SK-N-SH (cell line): ENCODE measurements around the gene ACLY. TPM values are rescaled to one million over a fixed set of nuclear protein-coding genes. Genes with fewer than 3 reads are reported as not detected.

Experiments
- CTCF ChIA-PET: fragments of 300-600, 350-600 bp; formaldehyde crosslinking; extraction: SDS; loops from one replicate; lab custom pipeline; 2021; lab: Yijun Ruan, JAX
- POLR2A ChIA-PET: fragments of 350-600 bp; sonication (Branson Sonifier 250); formaldehyde crosslinking; extraction: SDS; loops from one replicate; lab custom pipeline; 2020; ENCODE audit warnings: antibody characterized with exemption, inconsistent platforms; lab: Yijun Ruan, JAX
- DNase-seq: peaks from one replicate; pipeline ENCODE4 v3.0.0; 2012
- H2AFZ ChIP-seq: fragments of 200-600 bp; sonication (generic); 2 replicates; pipeline ENCODE4 v1.8.1; 2016; ENCODE audit warnings: antibody characterized with exemption, mild to moderate bottlenecking, low read depth
- H3F3A ChIP-seq: fragments of 200-600 bp; sonication (generic); replicated peaks from 2 replicates; pipeline ENCODE3; 2016; ENCODE audit warnings: antibody characterized with exemption, mild to moderate bottlenecking; ENCODE audit not compliant: insufficient read depth
- H3K27ac ChIP-seq, 2 experiments: fragments of 200-500 bp in 1 of 2; fragments of 200-600 bp in 1 of 2; sonication (Bioruptor generic) in 1 of 2; sonication (generic), shearing (Covaris generic) in 1 of 2; 2 replicates each; pipeline versions ENCODE4 v1.5.1 to v1.6.1; 2014 to 2016; ENCODE audit warnings: low read depth in 2 of 2, inconsistent platforms in 1 of 2, low read length in 1 of 2, mild to moderate bottlenecking in 1 of 2, mixed read lengths in 1 of 2
- H3K27me3 ChIP-seq: fragments of 200-600 bp; sonication (generic), shearing (Covaris generic); 2 replicates; pipeline ENCODE4 v1.6.1; 2016; ENCODE audit warnings: mixed run types; ENCODE audit not compliant: insufficient read depth
- H3K36me3 ChIP-seq, 2 experiments: fragments of 200-500 bp in 1 of 2; fragments of 200-600 bp in 1 of 2; sonication (Bioruptor generic) in 1 of 2; sonication (generic) in 1 of 2; replicated peaks in 1 of 2; 2 replicates each; pipeline versions ENCODE3 to v1.5.1; 2014 to 2016; ENCODE audit warnings: low read length in 1 of 2, mild to moderate bottlenecking in 1 of 2; ENCODE audit not compliant: insufficient read depth in 2 of 2, control insufficient read depth in 1 of 2
- H3K4me1 ChIP-seq, 2 experiments: fragments of 200-500 bp in 1 of 2; fragments of 200-600 bp in 1 of 2; sonication (Bioruptor generic) in 1 of 2; sonication (generic), shearing (Covaris generic) in 1 of 2; 2 replicates each; pipeline versions ENCODE4 v1.5.1 to v1.6.1; 2014 to 2016; ENCODE audit warnings: low read depth in 1 of 2, low read length in 1 of 2, mixed run types in 1 of 2; ENCODE audit not compliant: insufficient read depth in 2 of 2, control insufficient read depth in 1 of 2
- H3K4me2 ChIP-seq: fragments of 200-600 bp; sonication (generic), shearing (Covaris generic); 2 replicates; pipeline ENCODE4 v1.6.1; 2017; ENCODE audit warnings: mixed run types
- H3K4me3 ChIP-seq, 2 experiments: fragments of 200-500 bp in 1 of 2; fragments of 200-600 bp in 1 of 2; sonication (Bioruptor generic) in 1 of 2; sonication (generic), shearing (Covaris generic) in 1 of 2; 2 replicates each; pipeline versions ENCODE4 v1.5.1 to v1.8.1; 2014 to 2016; ENCODE audit warnings: low read depth in 2 of 2, inconsistent platforms in 1 of 2, low read length in 1 of 2, mild to moderate bottlenecking in 1 of 2, mixed read lengths in 1 of 2, moderate library complexity in 1 of 2
- H3K79me2 ChIP-seq: fragments of 200-600 bp; sonication (generic); 2 replicates; pipeline ENCODE4 v1.8.1; 2017; ENCODE audit warnings: mild to moderate bottlenecking; ENCODE audit not compliant: insufficient read depth
- H3K9ac ChIP-seq: fragments of 200-600 bp; sonication (generic); 2 replicates; pipeline ENCODE4 v1.6.1; 2017; ENCODE audit warnings: mixed run types
- H3K9me2 ChIP-seq: fragments of 200-600 bp; sonication (generic); 2 replicates; pipeline ENCODE4 v1.6.1; 2017; ENCODE audit warnings: mixed run types
- H3K9me3 ChIP-seq: fragments of 200-600 bp; sonication (generic); 2 replicates; pipeline ENCODE4 v1.6.1; 2017; ENCODE audit warnings: mixed run types, mild to moderate bottlenecking, moderate library complexity
- H4K20me1 ChIP-seq: fragments of 200-600 bp; sonication (generic); 2 replicates; pipeline ENCODE4 v1.6.1; 2017; ENCODE audit warnings: mild to moderate bottlenecking, mixed run types; ENCODE audit not compliant: insufficient read depth
- CHD2 ChIP-seq: fragments of 150-350 bp; IDR thresholded peaks from 2 replicates; pipeline ENCODE4 v1.6.1; 2018; ENCODE audit warnings: low read length; ENCODE audit not compliant: partially characterized antibody
- EP300 ChIP-seq, 2 experiments: IDR thresholded peaks; 2 replicates each; pipeline versions ENCODE4 v1.4.0 to v1.6.1; 2012; ENCODE audit warnings: borderline replicate concordance in 1 of 2, low read depth in 1 of 2, low read length in 1 of 2
- GATA2 ChIP-seq: sonication (generic); formaldehyde crosslinking; IDR thresholded peaks from 2 replicates; pipeline ENCODE4 v1.5.0; 2020; ENCODE audit warnings: mild to moderate bottlenecking, missing genetic modification reagents
- JUND ChIP-seq: IDR thresholded peaks from 2 replicates; pipeline ENCODE4 v1.4.0; 2012
- MAX ChIP-seq: IDR thresholded peaks from 2 replicates; pipeline ENCODE4 v1.4.0; 2012; ENCODE audit warnings: low read depth
- NRF1 ChIP-seq: IDR thresholded peaks from 2 replicates; pipeline ENCODE4 v1.6.1; 2012; ENCODE audit warnings: low read depth, mild to moderate bottlenecking, low read length
- RAD21 ChIP-seq: IDR thresholded peaks from 2 replicates; pipeline ENCODE4 v1.6.1; 2012; ENCODE audit warnings: mild to moderate bottlenecking, low read length
- REST ChIP-seq: IDR thresholded peaks from 2 replicates; pipeline ENCODE4 v1.6.1; 2012; ENCODE audit warnings: mild to moderate bottlenecking, low read depth, low read length, moderate library complexity
- SIN3A ChIP-seq: IDR thresholded peaks from 2 replicates; pipeline ENCODE4 v1.6.1; 2012; ENCODE audit warnings: low read depth, mild to moderate bottlenecking, low read length, moderate library complexity, borderline replicate concordance
- SMC3 ChIP-seq: IDR thresholded peaks from 2 replicates; pipeline ENCODE4 v1.6.1; 2012; ENCODE audit warnings: low read depth, low read length, improper control_type of control experiment
- TEAD4 ChIP-seq: IDR thresholded peaks from 2 replicates; pipeline ENCODE4 v1.4.0; 2012; ENCODE audit warnings: mild to moderate bottlenecking, borderline replicate concordance; ENCODE audit not compliant: insufficient read depth
- YY1 ChIP-seq: IDR thresholded peaks from 2 replicates; pipeline ENCODE4 v1.4.0; 2012; ENCODE audit warnings: low read depth, mild to moderate bottlenecking
- WGBS: methylation state at CpG from one replicate; pipeline ENCODE4 v1.1.6; 2017; ENCODE audit warnings: low lambda C conversion rate; 5-methylcytosine and 5-hydroxymethylcytosine counted together
- polyA plus RNA-seq, 3 experiments: library from polyadenylated mRNA; depleted of rRNA; stranded (reverse); fragments of >200 nt; gene quantifications; 2 replicates each; pipeline ENCODE4 v1.2.3, GENCODE V29; 2012
- TF ChIP-seq, protein P1 (sequence below): IDR thresholded peaks from 2 replicates; pipeline ENCODE4 v1.4.0; 2012; ENCODE audit warnings: low read depth, borderline replicate concordance
- TF ChIP-seq, protein P2 (sequence below): fragments of 200-600 bp; sonication (generic); IDR thresholded peaks from 2 replicates; pipeline ENCODE4 v1.6.1; 2017; ENCODE audit warnings: antibody characterized with exemption, mild to moderate bottlenecking, moderate library complexity

Gene ACLY
- polyA plus RNA-seq, 1 of the 3 experiments (the other 2 are of a cell fraction), result 163 TPM

- CTCF ChIA-PET, result interaction anchor here (1.0 kb wide), 1 partner anchor 20 kb away, joined by 3 read pairs; no protein-coding TSS in a partner anchor
- H3K9me3 ChIP-seq, result no peaks in the 10 kb centered on the region
- DNase-seq, result no peak
- H3K4me1 ChIP-seq, result peaks cover 0 to 17% of the 10 kb centered on the region in 2 experiments; a peak in 1 of 4 replicates
- H3K9ac ChIP-seq, result no peak overlapping the region
- H3K4me3 ChIP-seq, result no peak overlapping the region
- TF ChIP-seq EP300 (IDR thresholded peaks at IDR 0.05; ENCODE audit: borderline replicate concordance in 1 of 2, low read depth in 1 of 2, low read length in 1 of 2), result no peak
- TF ChIP-seq SMC3, result no peak
- no peak for TF ChIP-seq SIN3A
- TF ChIP-seq YY1, result no peak
- TF ChIP-seq CHD2, result no peak
- no peak for TF ChIP-seq JUND
- TF ChIP-seq MAX, result no peak
- TF ChIP-seq TEAD4, result no peak
- TF ChIP-seq, protein P1, sequence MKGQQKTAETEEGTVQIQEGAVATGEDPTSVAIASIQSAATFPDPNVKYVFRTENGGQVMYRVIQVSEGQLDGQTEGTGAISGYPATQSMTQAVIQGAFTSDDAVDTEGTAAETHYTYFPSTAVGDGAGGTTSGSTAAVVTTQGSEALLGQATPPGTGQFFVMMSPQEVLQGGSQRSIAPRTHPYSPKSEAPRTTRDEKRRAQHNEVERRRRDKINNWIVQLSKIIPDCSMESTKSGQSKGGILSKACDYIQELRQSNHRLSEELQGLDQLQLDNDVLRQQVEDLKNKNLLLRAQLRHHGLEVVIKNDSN, result no peak
- TF ChIP-seq NRF1, result no peak
- TF ChIP-seq REST, result no peak
- TF ChIP-seq, protein P2, sequence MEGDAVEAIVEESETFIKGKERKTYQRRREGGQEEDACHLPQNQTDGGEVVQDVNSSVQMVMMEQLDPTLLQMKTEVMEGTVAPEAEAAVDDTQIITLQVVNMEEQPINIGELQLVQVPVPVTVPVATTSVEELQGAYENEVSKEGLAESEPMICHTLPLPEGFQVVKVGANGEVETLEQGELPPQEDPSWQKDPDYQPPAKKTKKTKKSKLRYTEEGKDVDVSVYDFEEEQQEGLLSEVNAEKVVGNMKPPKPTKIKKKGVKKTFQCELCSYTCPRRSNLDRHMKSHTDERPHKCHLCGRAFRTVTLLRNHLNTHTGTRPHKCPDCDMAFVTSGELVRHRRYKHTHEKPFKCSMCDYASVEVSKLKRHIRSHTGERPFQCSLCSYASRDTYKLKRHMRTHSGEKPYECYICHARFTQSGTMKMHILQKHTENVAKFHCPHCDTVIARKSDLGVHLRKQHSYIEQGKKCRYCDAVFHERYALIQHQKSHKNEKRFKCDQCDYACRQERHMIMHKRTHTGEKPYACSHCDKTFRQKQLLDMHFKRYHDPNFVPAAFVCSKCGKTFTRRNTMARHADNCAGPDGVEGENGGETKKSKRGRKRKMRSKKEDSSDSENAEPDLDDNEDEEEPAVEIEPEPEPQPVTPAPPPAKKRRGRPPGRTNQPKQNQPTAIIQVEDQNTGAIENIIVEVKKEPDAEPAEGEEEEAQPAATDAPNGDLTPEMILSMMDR, result no peak
- no peak for TF ChIP-seq RAD21
- TF ChIP-seq GATA2 (CRISPR knock-in tag), result no peak
- H3F3A ChIP-seq, result no peaks in the 10 kb centered on the region
- peaks cover 0 to 4% of the 10 kb centered on the region in 2 experiments for H3K36me3 ChIP-seq
- POLR2A ChIA-PET, result no interaction called here
- WGBS, result 91% methylated on average over 3 of the region's 3 CpGs
- no peak overlapping the region for H3K4me2 ChIP-seq
- no peaks in the 10 kb centered on the region for H4K20me1 ChIP-seq
- no peak overlapping the region for H2AFZ ChIP-seq
- no peaks in the 10 kb centered on the region for H3K79me2 ChIP-seq
- H3K27ac ChIP-seq, result no peak overlapping the region
- no peaks in the 10 kb centered on the region for H3K9me2 ChIP-seq
- H3K27me3 ChIP-seq, result no peaks in the 10 kb centered on the region
Measured at GRCh38 chr17:41943492-41943891, 24.7 kb upstream of the ACLY start.
